DND-41 (cell line): ENCODE results near the gene NPAS2.

Experiments
- EZH2 ChIP-seq: IDR thresholded peaks from 3 replicates; pipeline ENCODE4 v1.6.1; 2012; ENCODE audit warnings: borderline replicate concordance, low read depth, mild to moderate bottlenecking, moderate library complexity, low read length, inconsistent platforms; ENCODE audit not compliant: severe bottlenecking
- TF ChIP-seq, protein P1 (sequence below): IDR thresholded peaks from 2 replicates; pipeline ENCODE4 v1.5.1; 2012; ENCODE audit warnings: borderline replicate concordance, low read length, moderate library complexity, mild to moderate bottlenecking; ENCODE audit not compliant: poor library complexity, severe bottlenecking; ENCODE audit errors: extremely low read depth

DNA sequence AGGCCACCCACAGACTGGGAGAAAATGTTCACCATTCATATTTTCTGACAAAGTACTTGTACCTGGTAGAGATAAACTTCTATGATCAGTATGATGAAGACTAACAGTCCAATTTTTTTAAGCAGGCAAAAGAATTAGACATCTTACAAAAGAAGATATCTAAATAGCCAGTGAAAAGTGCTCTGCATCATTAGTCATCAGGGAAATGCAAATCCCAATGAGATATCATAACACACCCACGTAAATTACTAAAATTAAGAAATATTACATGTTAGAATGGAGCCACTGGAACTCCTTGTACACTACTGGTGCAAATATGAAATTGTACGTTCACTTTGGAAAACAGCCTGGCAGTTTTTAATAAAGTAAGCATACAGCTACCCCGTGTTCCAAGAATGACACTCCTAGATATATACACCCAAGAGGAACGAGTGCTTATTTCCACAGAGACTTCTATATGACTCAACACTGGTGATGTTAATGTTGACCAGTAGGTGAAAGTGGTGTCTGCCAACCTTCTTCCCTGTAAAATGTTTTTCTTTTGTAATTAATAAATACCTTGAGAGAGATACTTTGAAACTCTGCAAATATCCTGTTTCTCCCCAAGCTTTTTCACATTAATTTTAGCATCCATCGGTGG lies 80.3 kb downstream of the NPAS2 start:
- TF ChIP-seq EZH2, result no peak
- TF ChIP-seq, protein P1, sequence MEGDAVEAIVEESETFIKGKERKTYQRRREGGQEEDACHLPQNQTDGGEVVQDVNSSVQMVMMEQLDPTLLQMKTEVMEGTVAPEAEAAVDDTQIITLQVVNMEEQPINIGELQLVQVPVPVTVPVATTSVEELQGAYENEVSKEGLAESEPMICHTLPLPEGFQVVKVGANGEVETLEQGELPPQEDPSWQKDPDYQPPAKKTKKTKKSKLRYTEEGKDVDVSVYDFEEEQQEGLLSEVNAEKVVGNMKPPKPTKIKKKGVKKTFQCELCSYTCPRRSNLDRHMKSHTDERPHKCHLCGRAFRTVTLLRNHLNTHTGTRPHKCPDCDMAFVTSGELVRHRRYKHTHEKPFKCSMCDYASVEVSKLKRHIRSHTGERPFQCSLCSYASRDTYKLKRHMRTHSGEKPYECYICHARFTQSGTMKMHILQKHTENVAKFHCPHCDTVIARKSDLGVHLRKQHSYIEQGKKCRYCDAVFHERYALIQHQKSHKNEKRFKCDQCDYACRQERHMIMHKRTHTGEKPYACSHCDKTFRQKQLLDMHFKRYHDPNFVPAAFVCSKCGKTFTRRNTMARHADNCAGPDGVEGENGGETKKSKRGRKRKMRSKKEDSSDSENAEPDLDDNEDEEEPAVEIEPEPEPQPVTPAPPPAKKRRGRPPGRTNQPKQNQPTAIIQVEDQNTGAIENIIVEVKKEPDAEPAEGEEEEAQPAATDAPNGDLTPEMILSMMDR, result no peak
